Nephron (organoid): ENCODE data around the gene AREL1.

Source experiments
- H3K27ac Mint-ChIP-seq, 3 experiments: 2 replicates each; pipeline ENCODE4 v1.8.0; 2020; ENCODE audit warnings: mixed read lengths in 3 of 3, mild to moderate bottlenecking in 2 of 3, moderate library complexity in 1 of 3
- H3K27me3 Mint-ChIP-seq: 2 replicates; pipeline ENCODE4 v1.8.0; 2021; ENCODE audit warnings: low read depth, mild to moderate bottlenecking, moderate library complexity, mixed read lengths
- H3K36me3 Mint-ChIP-seq: 2 replicates; pipeline ENCODE4 v1.8.0; 2020; ENCODE audit warnings: low read depth, mixed read lengths
- H3K4me1 Mint-ChIP-seq: 2 replicates; pipeline ENCODE4 v1.8.0; 2020; ENCODE audit warnings: mixed read lengths
- H3K4me3 Mint-ChIP-seq, 3 experiments: 2 replicates each; pipeline ENCODE4 v1.8.0; 2020; ENCODE audit warnings: mild to moderate bottlenecking in 3 of 3, mixed read lengths in 3 of 3, moderate library complexity in 2 of 3
- H3K9me3 Mint-ChIP-seq: 2 replicates; pipeline ENCODE4 v1.8.0; 2020; ENCODE audit warnings: mixed read lengths
- CTCF ChIP-seq, 3 experiments: fragments of 200-600 bp; sonication (generic); IDR thresholded peaks; one replicate each; pipeline ENCODE4 v1.5.0; 2021; ENCODE audit warnings: antibody characterized with exemption in 3 of 3; ENCODE audit not compliant: unreplicated experiment in 3 of 3

The AREL1 gene

GRCh38 chr14:74645756-74646470 lies 67.0 kb downstream of the AREL1 start:
- H3K4me3 Mint-ChIP-seq: peak overlapping the region in 2 of 3 experiments; percentile 20 to 57
- H3K27ac Mint-ChIP-seq: peak overlapping the region; percentile 79 to 99 (median 98)
- no peaks in the 10 kb centered on the region for H3K36me3 Mint-ChIP-seq
- H3K4me1 Mint-ChIP-seq: peaks cover 80% of the 10 kb centered on the region
- no peaks in the 10 kb centered on the region for H3K27me3 Mint-ChIP-seq
- TF ChIP-seq CTCF (IDR thresholded peaks at IDR 0.05; ENCODE audit: unreplicated experiment in 3 of 3): no peak
- H3K9me3 Mint-ChIP-seq: no peaks in the 10 kb centered on the region

- Mint-ChIP-seq H3K36me3 (no peaks in the 10 kb centered on the region), H3K9me3 (no peaks in the 10 kb centered on the region), H3K4me3 (no peak overlapping the region), H3K27ac (peak overlapping the region in 2 of 3 experiments; percentile 98 to 99), H3K4me1 (peaks cover 81% of the 10 kb centered on the region), H3K27me3 (no peaks in the 10 kb centered on the region)
- no peak for TF ChIP-seq CTCF (IDR thresholded peaks at IDR 0.05; ENCODE audit: unreplicated experiment in 3 of 3)
Measured at GRCh38 chr14:74645244-74645643, 67.6 kb downstream of the AREL1 start.

GRCh38 chr14:74641601-74642391 lies 71.1 kb downstream of the AREL1 start:
- Mint-ChIP-seq H3K36me3 (no peaks in the 10 kb centered on the region), H3K4me1 (peaks cover 74% of the 10 kb centered on the region), H3K27ac (peak overlapping the region in 2 of 3 experiments; percentile 90 to 94), H3K4me3 (peak overlapping the region in 1 of 3 experiments; percentile 19), H3K9me3 (no peaks in the 10 kb centered on the region), H3K27me3 (no peaks in the 10 kb centered on the region)
- TF ChIP-seq CTCF (IDR thresholded peaks at IDR 0.05; ENCODE audit: unreplicated experiment in 3 of 3): no peak

- no peak for TF ChIP-seq CTCF (IDR thresholded peaks at IDR 0.05; ENCODE audit: unreplicated experiment in 3 of 3)
- H3K36me3 Mint-ChIP-seq: no peaks in the 10 kb centered on the region
- no peak overlapping the region for H3K4me3 Mint-ChIP-seq
- peaks cover 79% of the 10 kb centered on the region for H3K4me1 Mint-ChIP-seq
- H3K27ac Mint-ChIP-seq: peak overlapping the region in 2 of 3 experiments; percentile 59 to 67
- H3K9me3 Mint-ChIP-seq: no peaks in the 10 kb centered on the region
- H3K27me3 Mint-ChIP-seq: peaks cover 4% of the 10 kb centered on the region
Measured at GRCh38 chr14:74638966-74639365, 73.9 kb downstream of the AREL1 start.

GRCh38 chr14:74638066-74638465 lies 74.8 kb downstream of the AREL1 start:
- Mint-ChIP-seq H3K4me1 (peaks cover 79% of the 10 kb centered on the region), H3K9me3 (no peaks in the 10 kb centered on the region), H3K4me3 (no peak overlapping the region), H3K36me3 (no peaks in the 10 kb centered on the region), H3K27ac (peak overlapping the region in 2 of 3 experiments; percentile 47 to 89), H3K27me3 (peaks cover 4% of the 10 kb centered on the region)
- no peak for TF ChIP-seq CTCF (IDR thresholded peaks at IDR 0.05; ENCODE audit: unreplicated experiment in 3 of 3)
